Breast epithelium (tissue), 3 donors: ENCODE results near the gene FXYD7.

Source experiments
- POLR2A ChIP-seq: fragments of 450-650 bp; IDR thresholded peaks from one replicate; pipeline ENCODE4 v1.6.1; 2016; ENCODE audit warnings: antibody characterized with exemption, mild to moderate bottlenecking, moderate library complexity
- POLR2AphosphoS5 ChIP-seq, 3 donors: sonication (generic); formaldehyde crosslinking; IDR thresholded peaks; one replicate each; pipeline ENCODE4 v1.6.1; 2017; ENCODE audit warnings: antibody characterized with exemption in 3 of 3
- TF ChIP-seq, protein P1 (sequence below), 3 donors: fragments of 450-650 bp; IDR thresholded peaks; one replicate each; pipeline ENCODE4 v1.5.1; 2016 to 2017; ENCODE audit warnings: antibody characterized with exemption in 3 of 3, mild to moderate bottlenecking in 3 of 3, moderate library complexity in 3 of 3

DNA sequence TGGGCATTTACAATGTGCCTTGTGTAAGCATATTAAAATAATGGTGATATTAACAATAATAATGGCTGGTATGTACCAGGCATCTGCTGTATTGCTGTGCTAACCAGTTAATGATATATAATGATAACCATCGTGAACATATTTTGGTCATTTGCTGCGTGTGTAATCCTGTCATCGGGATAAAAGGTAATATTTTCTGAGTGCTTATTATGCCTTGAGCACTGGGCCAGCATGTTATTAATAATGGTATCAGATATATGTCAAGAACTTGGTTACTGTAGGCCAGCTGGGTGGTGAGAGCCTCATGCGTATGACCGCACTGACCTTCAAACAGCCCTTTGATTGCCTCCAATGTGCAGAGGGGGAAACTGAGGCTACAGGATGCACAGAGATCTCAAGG is 49.6 kb upstream of the FXYD7 start:
- TF ChIP-seq, protein P1, sequence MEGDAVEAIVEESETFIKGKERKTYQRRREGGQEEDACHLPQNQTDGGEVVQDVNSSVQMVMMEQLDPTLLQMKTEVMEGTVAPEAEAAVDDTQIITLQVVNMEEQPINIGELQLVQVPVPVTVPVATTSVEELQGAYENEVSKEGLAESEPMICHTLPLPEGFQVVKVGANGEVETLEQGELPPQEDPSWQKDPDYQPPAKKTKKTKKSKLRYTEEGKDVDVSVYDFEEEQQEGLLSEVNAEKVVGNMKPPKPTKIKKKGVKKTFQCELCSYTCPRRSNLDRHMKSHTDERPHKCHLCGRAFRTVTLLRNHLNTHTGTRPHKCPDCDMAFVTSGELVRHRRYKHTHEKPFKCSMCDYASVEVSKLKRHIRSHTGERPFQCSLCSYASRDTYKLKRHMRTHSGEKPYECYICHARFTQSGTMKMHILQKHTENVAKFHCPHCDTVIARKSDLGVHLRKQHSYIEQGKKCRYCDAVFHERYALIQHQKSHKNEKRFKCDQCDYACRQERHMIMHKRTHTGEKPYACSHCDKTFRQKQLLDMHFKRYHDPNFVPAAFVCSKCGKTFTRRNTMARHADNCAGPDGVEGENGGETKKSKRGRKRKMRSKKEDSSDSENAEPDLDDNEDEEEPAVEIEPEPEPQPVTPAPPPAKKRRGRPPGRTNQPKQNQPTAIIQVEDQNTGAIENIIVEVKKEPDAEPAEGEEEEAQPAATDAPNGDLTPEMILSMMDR (IDR thresholded peaks at IDR 0.05), result no peak
- TF ChIP-seq POLR2A (no peak), POLR2AphosphoS5 (IDR thresholded peaks at IDR 0.05) (no peak)
